Measurements from ENCODE around the gene CDYL. TPM values are rescaled to one million over a fixed set of nuclear protein-coding genes. Genes with fewer than 3 reads are reported as not detected.
"Not testable (repeated sequence)": the region's sequence is repeated elsewhere in the genome, so short reads cannot be mapped to it uniquely, and the experiment has no call there.

CDYL gene
- total and polyA plus RNA-seq, 2 experiments from 2014 or later = 38.0 to 60.8 TPM

GRCh38 chr6:4858194-4859015, 82.2 kb downstream of the CDYL start:
- Histone ChIP-seq H3K4me3 (no peak overlapping the region), H3K36me3 (no peaks in the 10 kb centered on the region), H3K27me3 (no peaks in the 10 kb centered on the region), H3K4me1 (ENCODE audit: low read depth) (peaks cover 11% of the 10 kb centered on the region), H3K9me3 (ENCODE audit: low read depth) (no peaks in the 10 kb centered on the region), H3K27ac (no peak overlapping the region)
- no peak for TF ChIP-seq CTCF (IDR thresholded peaks at IDR 0.05; ENCODE audit: low read depth, low read length)
- DNase-seq (ENCODE audit: low read depth in 1 of 2, low spot score in 1 of 2) = no peak

- TF ChIP-seq CTCF (IDR thresholded peaks at IDR 0.05; ENCODE audit: low read depth, low read length) = no peak
- peaks cover 6% of the 10 kb centered on the region for H3K4me1 ChIP-seq (ENCODE audit: low read depth)
Measured at GRCh38 chr6:4860387-4860786, 84.2 kb downstream of the CDYL start.

GRCh38 chr6:4861564-4861963, 85.4 kb downstream of the CDYL start:
- Histone ChIP-seq H3K9me3 (ENCODE audit: low read depth) (no peaks in the 10 kb centered on the region), H3K4me1 (ENCODE audit: low read depth) (peaks cover 6% of the 10 kb centered on the region), H3K27me3 (no peaks in the 10 kb centered on the region), H3K4me3 (no peak overlapping the region), H3K27ac (no peak overlapping the region), H3K36me3 (no peaks in the 10 kb centered on the region)
- DNase-seq (ENCODE audit: low read depth in 1 of 2, low spot score in 1 of 2) = no peak
- TF ChIP-seq CTCF (IDR thresholded peaks at IDR 0.05; ENCODE audit: low read depth, low read length) = no peak

More at GRCh38 chr6:4860387-4860786, 84.2 kb downstream of the CDYL start:
- H3K27ac ChIP-seq = no peak overlapping the region
- H3K36me3 ChIP-seq = no peaks in the 10 kb centered on the region
- H3K27me3 ChIP-seq = no peaks in the 10 kb centered on the region
- no peaks in the 10 kb centered on the region for H3K9me3 ChIP-seq (ENCODE audit: low read depth)
- H3K4me3 ChIP-seq = no peak overlapping the region
- DNase-seq (ENCODE audit: low read depth in 1 of 2, low spot score in 1 of 2) = no peak

- H3K36me3 ChIP-seq = no peaks in the 10 kb centered on the region
- no peaks in the 10 kb centered on the region for H3K27me3 ChIP-seq
- H3K4me1 ChIP-seq (ENCODE audit: low read depth) = peaks cover 6% of the 10 kb centered on the region
- TF ChIP-seq CTCF (IDR thresholded peaks at IDR 0.05; ENCODE audit: low read depth, low read length) = no peak
- no peaks in the 10 kb centered on the region for H3K9me3 ChIP-seq (ENCODE audit: low read depth)
- DNase-seq (ENCODE audit: low read depth in 1 of 2, low spot score in 1 of 2) = no peak
- H3K4me3 ChIP-seq = no peak overlapping the region
- no peak overlapping the region for H3K27ac ChIP-seq
Measured at GRCh38 chr6:4864519-4864918, 88.3 kb downstream of the CDYL start.

- not testable (repeated sequence) for H3K27ac ChIP-seq; H3K36me3 ChIP-seq; H3K9me3 ChIP-seq (ENCODE audit: low read depth); DNase-seq (ENCODE audit: low read depth in 1 of 2, low spot score in 1 of 2); H3K4me1 ChIP-seq (ENCODE audit: low read depth); H3K27me3 ChIP-seq; H3K4me3 ChIP-seq
Measured at GRCh38 chr6:4865006-4865405, 88.8 kb downstream of the CDYL start.

- no peak for TF ChIP-seq CTCF (IDR thresholded peaks at IDR 0.05; ENCODE audit: low read depth, low read length)
- DNase-seq (ENCODE audit: low read depth in 1 of 2, low spot score in 1 of 2) = no peak
- no peak overlapping the region for H3K27ac ChIP-seq
Measured at GRCh38 chr6:4870821-4871494, 94.8 kb downstream of the CDYL start.

More at GRCh38 chr6:4870821-4871494, 94.8 kb downstream of the CDYL start:
- Histone ChIP-seq H3K27me3 (no peaks in the 10 kb centered on the region), H3K36me3 (no peaks in the 10 kb centered on the region), H3K4me3 (no peak overlapping the region), H3K4me1 (ENCODE audit: low read depth) (no peaks in the 10 kb centered on the region), H3K9me3 (ENCODE audit: low read depth) (no peaks in the 10 kb centered on the region)

Data from cardiac muscle cell (in vitro differentiated cells and primary cell).